Fibroblast of skin of scalp (primary cell): ENCODE data around the gene CARD10. TPM values are rescaled to one million over a fixed set of nuclear protein-coding genes. Genes with fewer than 3 reads are reported as not detected.
A peak's percentile ranks its signal among the peaks of the same experiment; 100 is the strongest.

Experiments used
- DNase-seq: peaks from one replicate; pipeline ENCODE4 v3.0.0-alpha.2; 2013
- polyA plus RNA-seq, 2 experiments: library from polyadenylated mRNA; unstranded; fragments of 120-200 nt; gene quantifications; one replicate each; pipeline ENCODE4 v1.2.1, GENCODE V29; 2013; ENCODE audit not compliant: insufficient read length in 2 of 2

Gene CARD10
- polyA plus RNA-seq (2013, experiment 1 of 2; ENCODE audit: insufficient read length), result 13.2 TPM
- polyA plus RNA-seq (2013, experiment 2 of 2; ENCODE audit: insufficient read length), result 12.7 TPM

GRCh38 chr22:37519268-37520195 lies at the start of gene CARD10:
Gene CARD10, minus strand, starts transcription at chr22:37519415. Its CDS starts 215 bp downstream, at chr22:37519200.
- no peak for DNase-seq

GRCh38 chr22:37568448-37569008 lies 49.3 kb upstream of the CARD10 start:
- no peak for DNase-seq

- no peak for DNase-seq
Observed at GRCh38 chr22:37568012-37568411, 48.8 kb upstream of the CARD10 start.

GRCh38 chr22:37566903-37567798 lies 47.9 kb upstream of the CARD10 start:
- DNase-seq, result peak; percentile 50

- DNase-seq, result no peak
Observed at GRCh38 chr22:37566329-37566837, 47.2 kb upstream of the CARD10 start.

GRCh38 chr22:37565830-37566229 lies 46.6 kb upstream of the CARD10 start:
- no peak for DNase-seq

- no peak for DNase-seq
Observed at GRCh38 chr22:37564111-37564711, 45.0 kb upstream of the CARD10 start.

GRCh38 chr22:37563153-37564081 lies 44.2 kb upstream of the CARD10 start:
- DNase-seq, result peak; percentile 95

GRCh38 chr22:37562049-37562875 lies 43.0 kb upstream of the CARD10 start:
- no peak for DNase-seq

- peak; percentile 90 for DNase-seq
Observed at GRCh38 chr22:37561212-37562048, 42.2 kb upstream of the CARD10 start.

- DNase-seq, result peak; percentile 80
Observed at GRCh38 chr22:37560608-37561211, 41.5 kb upstream of the CARD10 start.

- DNase-seq, result peak; percentile 80
Observed at GRCh38 chr22:37559901-37560607, 40.8 kb upstream of the CARD10 start, which contains the start of gene CDC42EP1. Gene CDC42EP1, plus strand, starts transcription at chr22:37560480. Its CDS starts 5,870 bp downstream, at chr22:37566350.

- DNase-seq, result no peak
Observed at GRCh38 chr22:37559521-37559900, 40.3 kb upstream of the CARD10 start.

GRCh38 chr22:37558815-37559214 lies 39.6 kb upstream of the CARD10 start:
- DNase-seq, result no peak

- DNase-seq, result no peak
Observed at GRCh38 chr22:37557321-37558001, 38.2 kb upstream of the CARD10 start.

- no peak for DNase-seq
Observed at GRCh38 chr22:37556710-37557109, 37.5 kb upstream of the CARD10 start.

- DNase-seq, result no peak
Observed at GRCh38 chr22:37555029-37555428, 35.8 kb upstream of the CARD10 start.
